ENCODE results near the gene STK33. TPM values are rescaled to one million over a fixed set of nuclear protein-coding genes. Genes with fewer than 3 reads are reported as not detected.

STK33 gene
- total and polyA plus RNA-seq, 7 donors, result 0.30 to 8.2 (median 2.7) TPM

DNA sequence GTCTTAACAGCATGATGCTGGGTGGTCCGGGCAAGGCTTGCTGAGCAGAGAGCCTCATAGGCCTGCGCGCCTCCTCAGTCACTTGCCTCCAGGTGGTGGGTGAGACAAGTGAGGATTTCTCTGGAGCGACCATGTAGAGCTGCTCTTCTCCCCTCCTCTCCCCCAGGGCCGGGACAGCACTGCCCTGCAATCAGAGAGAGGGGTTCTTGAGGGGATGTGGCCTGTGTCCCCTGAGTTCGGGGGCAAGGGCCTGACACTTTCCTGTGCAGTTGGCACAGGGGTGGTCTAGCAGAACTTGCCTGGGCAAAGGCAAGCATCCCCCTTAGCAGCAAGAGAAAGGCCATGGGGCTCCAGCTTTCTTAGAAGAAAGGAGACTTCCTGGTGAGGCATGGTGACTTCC is 234.5 kb downstream of the STK33 start:
- H3K27me3 ChIP-seq (ENCODE audit: insufficient read depth in 3 of 3, low read length in 2 of 3), result peaks cover 0 to 13% (median 0%) of the 10 kb centered on the region in 3 donors
- H3K4me3 ChIP-seq, result no peak overlapping the region
- H3K36me3 ChIP-seq (ENCODE audit: insufficient read depth in 1 of 2, low read depth in 1 of 2), result no peaks in the 10 kb centered on the region
- H3K9me3 ChIP-seq, result no peaks in the 10 kb centered on the region
- 93 to 98% (median 98%) methylated on average over 4 to 6 of the region's 6 CpGs for WGBS, 3 donors
- intact Hi-C loops (cut with DNase I), result no loop called here
- TF ChIP-seq, protein P1, sequence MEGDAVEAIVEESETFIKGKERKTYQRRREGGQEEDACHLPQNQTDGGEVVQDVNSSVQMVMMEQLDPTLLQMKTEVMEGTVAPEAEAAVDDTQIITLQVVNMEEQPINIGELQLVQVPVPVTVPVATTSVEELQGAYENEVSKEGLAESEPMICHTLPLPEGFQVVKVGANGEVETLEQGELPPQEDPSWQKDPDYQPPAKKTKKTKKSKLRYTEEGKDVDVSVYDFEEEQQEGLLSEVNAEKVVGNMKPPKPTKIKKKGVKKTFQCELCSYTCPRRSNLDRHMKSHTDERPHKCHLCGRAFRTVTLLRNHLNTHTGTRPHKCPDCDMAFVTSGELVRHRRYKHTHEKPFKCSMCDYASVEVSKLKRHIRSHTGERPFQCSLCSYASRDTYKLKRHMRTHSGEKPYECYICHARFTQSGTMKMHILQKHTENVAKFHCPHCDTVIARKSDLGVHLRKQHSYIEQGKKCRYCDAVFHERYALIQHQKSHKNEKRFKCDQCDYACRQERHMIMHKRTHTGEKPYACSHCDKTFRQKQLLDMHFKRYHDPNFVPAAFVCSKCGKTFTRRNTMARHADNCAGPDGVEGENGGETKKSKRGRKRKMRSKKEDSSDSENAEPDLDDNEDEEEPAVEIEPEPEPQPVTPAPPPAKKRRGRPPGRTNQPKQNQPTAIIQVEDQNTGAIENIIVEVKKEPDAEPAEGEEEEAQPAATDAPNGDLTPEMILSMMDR (IDR thresholded peaks at IDR 0.05), result no peak
- ATAC-seq (no peak), DNase-seq (no peak)
- no peak overlapping the region for H3K27ac ChIP-seq
- H3K4me1 ChIP-seq, result no peaks in the 10 kb centered on the region

DNA sequence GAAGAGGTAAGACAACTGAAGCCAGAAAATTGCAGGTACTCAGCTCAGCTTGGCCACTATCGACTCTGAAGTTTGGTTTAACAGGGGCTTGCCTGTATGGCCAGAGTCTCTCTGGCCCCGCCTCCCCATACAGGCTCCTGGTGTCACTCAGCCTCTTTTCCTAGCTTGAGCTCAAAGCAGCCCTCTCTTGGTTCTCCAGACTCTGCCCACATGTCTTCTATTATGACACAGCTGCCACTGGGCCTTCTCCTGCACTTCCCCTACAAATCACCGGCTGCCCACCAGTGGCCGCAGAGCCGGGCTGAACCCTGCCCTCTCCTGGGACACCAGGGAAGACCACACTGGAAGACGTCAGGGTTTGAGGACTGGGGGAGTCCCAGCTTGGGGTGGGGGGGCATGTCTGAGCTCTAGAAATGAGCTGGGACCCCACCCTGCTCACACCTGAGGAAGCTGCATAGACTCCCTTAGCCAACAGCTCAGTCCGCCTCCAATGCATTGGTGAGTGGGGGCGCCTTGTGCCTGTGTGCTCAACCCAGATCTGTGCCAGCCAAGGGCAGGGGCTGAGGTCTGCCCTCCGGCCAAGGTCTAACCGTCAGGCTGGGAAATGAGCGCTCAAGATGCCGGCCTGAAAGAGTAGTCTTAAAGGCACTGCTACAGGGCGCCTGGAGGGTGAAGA is 236.0 kb downstream of the STK33 start:
- WGBS, 3 donors, result 86 to 88% (median 87%) methylated on average over 13 of the region's 13 CpGs
- TF ChIP-seq, protein P1 (IDR thresholded peaks at IDR 0.05), result no peak
- no peaks in the 10 kb centered on the region for H3K36me3 ChIP-seq (ENCODE audit: insufficient read depth in 1 of 2, low read depth in 1 of 2)
- ATAC-seq (no peak), DNase-seq (no peak)
- no peaks in the 10 kb centered on the region for H3K4me1 ChIP-seq
- H3K9me3 ChIP-seq, result no peaks in the 10 kb centered on the region
- peaks cover 0 to 18% (median 0%) of the 10 kb centered on the region in 3 donors for H3K27me3 ChIP-seq (ENCODE audit: insufficient read depth in 3 of 3, low read length in 2 of 3)
- H3K4me3 ChIP-seq, result no peak overlapping the region
- intact Hi-C loops (cut with DNase I), result no loop called here
- H3K27ac ChIP-seq, result no peak overlapping the region

DNA sequence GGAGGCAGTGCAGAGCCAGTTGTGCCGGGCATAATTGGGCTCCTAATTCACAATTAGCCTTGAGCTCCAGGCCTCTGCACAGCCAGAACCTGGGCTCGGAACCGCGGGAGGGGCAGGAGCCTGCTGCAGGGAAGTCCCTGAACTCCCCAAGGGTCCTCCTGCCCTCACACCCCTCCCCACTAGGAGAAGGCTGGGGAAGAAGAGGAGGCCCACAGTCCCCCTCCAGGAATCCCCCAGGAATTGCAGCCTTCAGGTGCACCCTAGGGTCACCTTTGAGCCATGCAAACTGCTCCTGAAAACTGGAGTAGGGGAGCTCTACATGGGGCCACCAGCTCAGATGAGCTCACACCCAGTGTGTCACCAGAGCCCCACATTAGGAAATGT is 236.5 kb downstream of the STK33 start:
- no peaks in the 10 kb centered on the region for H3K4me1 ChIP-seq
- peaks cover 0 to 18% (median 0%) of the 10 kb centered on the region in 3 donors for H3K27me3 ChIP-seq (ENCODE audit: insufficient read depth in 3 of 3, low read length in 2 of 3)
- TF ChIP-seq, protein P1 (IDR thresholded peaks at IDR 0.05), result no peak
- 26 to 45% (median 35%) methylated on average over 4 of the region's 4 CpGs for WGBS, 3 donors
- H3K27ac ChIP-seq, result no peak overlapping the region
- ATAC-seq (peak in 1 of 4 donors; percentile 7), DNase-seq (no peak)
- H3K4me3 ChIP-seq, result no peak overlapping the region
- H3K9me3 ChIP-seq, result no peaks in the 10 kb centered on the region
- intact Hi-C loops (cut with DNase I), result no loop called here
- no peaks in the 10 kb centered on the region for H3K36me3 ChIP-seq (ENCODE audit: insufficient read depth in 1 of 2, low read depth in 1 of 2)

DNA sequence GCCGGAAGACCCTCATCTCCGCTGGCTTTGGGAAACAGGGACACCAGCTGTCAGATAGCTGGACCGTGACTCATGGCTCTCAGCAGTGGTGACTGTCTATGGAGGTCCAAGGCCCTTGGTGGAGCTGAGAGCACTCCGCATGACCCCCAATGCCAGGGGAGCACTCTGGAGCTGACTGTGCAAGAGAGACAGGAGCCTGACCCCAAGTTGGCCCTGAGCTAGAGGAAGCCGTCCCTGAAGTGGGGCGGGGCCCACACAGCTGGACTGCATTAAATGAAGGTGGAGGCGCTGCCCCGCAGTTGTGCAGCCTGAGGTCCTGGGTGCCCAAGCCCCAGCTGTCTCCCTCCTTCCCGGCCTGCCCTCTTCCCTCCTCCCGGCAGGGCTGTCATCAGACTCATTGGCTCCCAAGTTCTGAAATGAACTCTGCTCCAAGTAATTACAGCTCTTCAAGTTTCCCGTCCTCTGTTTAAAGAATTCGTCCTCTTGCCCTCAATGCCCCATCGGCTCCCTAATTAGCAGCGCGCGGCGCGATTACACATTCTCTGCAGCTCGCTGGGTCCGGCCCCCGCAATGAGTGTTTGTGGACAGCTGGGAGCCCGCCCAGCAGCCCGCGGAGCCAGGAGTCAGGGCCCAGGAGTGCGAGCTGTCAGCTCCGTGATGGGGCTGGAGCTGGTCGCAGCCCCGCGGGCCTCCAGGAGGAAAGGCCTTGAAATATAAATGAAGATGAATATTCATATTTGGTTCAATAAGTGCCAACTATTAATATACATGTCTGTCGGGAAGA is 237.1 kb downstream of the STK33 start:
- H3K9me3 ChIP-seq, result no peaks in the 10 kb centered on the region
- H3K4me3 ChIP-seq, result peak overlapping the region; percentile 39
- H3K27me3 ChIP-seq (ENCODE audit: insufficient read depth in 3 of 3, low read length in 2 of 3), result peaks cover 0 to 18% (median 0%) of the 10 kb centered on the region in 3 donors
- WGBS, 3 donors, result 19 to 31% (median 25%) methylated on average over 30 of the region's 30 CpGs
- TF ChIP-seq, protein P1 (IDR thresholded peaks at IDR 0.05), result no peak
- peak; percentile 54 to 81 (median 66) for ATAC-seq
- DNase-seq, result peak; percentile 59 to 67
- H3K4me1 ChIP-seq, result no peaks in the 10 kb centered on the region
- H3K27ac ChIP-seq, result no peak overlapping the region
- intact Hi-C loops (cut with DNase I), result no loop called here
- H3K36me3 ChIP-seq (ENCODE audit: insufficient read depth in 1 of 2, low read depth in 1 of 2), result no peaks in the 10 kb centered on the region
